Activated naive CD4-positive, alpha-beta T cell treated with anti-CD3 and anti-CD28 coated beads, Interleukin-2, amount 50 U/mL, for 24 hours (primary cell): ENCODE results near the gene FBLN7.
"Not testable (repeated sequence)": the region's sequence is repeated elsewhere in the genome, so short reads cannot be mapped to it uniquely, and the experiment has no call there.

ENCODE experiments used
- H3K27ac Mint-ChIP-seq: one replicate; pipeline ENCODE4 v1.8.0; 2021; ENCODE audit warnings: mild to moderate bottlenecking, mixed read lengths
- H3K27me3 Mint-ChIP-seq: one replicate; pipeline ENCODE4 v1.8.0; 2021; ENCODE audit warnings: mixed read lengths
- H3K36me3 Mint-ChIP-seq: one replicate; pipeline ENCODE4 v1.8.0; 2021; ENCODE audit warnings: mixed read lengths
- H3K4me1 Mint-ChIP-seq: one replicate; pipeline ENCODE4 v1.8.0; 2021; ENCODE audit warnings: mixed read lengths
- H3K4me3 Mint-ChIP-seq: one replicate; pipeline ENCODE4 v1.8.0; 2021; ENCODE audit warnings: mild to moderate bottlenecking, mixed read lengths
- H3K9me3 Mint-ChIP-seq: one replicate; pipeline ENCODE4 v1.8.0; 2021; ENCODE audit warnings: mixed read lengths

The FBLN7 gene

DNA sequence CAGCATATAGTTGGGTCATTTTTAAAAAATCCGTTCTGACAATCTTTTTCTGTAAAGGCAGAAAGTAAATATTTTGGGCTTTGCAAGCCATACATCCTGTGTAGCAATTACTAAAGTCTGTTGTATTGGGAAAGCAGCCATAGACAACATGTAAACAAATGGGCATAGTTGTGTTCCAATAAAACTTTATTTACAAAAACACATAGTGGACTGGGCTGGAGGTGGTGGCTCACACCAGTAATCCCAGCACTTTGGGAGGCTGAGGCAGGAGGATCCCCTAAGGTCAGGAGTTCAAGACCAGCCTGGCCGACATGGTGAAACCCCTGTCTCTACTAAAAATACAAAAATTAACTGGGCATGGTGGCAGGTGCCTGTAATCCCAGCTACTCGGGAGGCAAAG lies 69.7 kb downstream of the FBLN7 start:
- not testable (repeated sequence) for H3K9me3 Mint-ChIP-seq, H3K27ac Mint-ChIP-seq, H3K4me1 Mint-ChIP-seq, H3K4me3 Mint-ChIP-seq, H3K27me3 Mint-ChIP-seq
- peaks cover 40% of the 10 kb centered on the region for H3K36me3 Mint-ChIP-seq

DNA sequence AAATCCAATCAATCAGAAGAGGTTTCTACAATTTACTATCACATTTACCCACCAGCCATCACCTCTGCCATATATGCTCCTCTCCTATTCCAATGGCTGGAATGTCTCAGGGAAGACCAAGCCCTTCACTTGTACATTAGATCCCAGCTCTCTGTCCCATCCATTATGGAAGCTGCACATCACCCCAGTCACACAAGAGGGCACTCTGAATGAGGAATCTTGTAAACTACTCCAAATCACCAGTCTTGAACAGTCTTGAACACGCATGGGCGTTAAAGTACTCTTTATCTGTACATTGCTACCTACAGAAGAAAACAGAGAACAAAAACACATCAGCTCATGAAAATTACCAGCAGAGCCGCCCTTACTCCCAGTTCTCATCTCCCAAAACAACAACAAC lies 78.0 kb downstream of the FBLN7 start:
- H3K27ac Mint-ChIP-seq = no peak overlapping the region
- H3K4me3 Mint-ChIP-seq = no peak overlapping the region
- H3K9me3 Mint-ChIP-seq = peaks cover 5% of the 10 kb centered on the region
- H3K27me3 Mint-ChIP-seq = no peaks in the 10 kb centered on the region
- peaks cover 35% of the 10 kb centered on the region for H3K36me3 Mint-ChIP-seq
- peaks cover 14% of the 10 kb centered on the region for H3K4me1 Mint-ChIP-seq

DNA sequence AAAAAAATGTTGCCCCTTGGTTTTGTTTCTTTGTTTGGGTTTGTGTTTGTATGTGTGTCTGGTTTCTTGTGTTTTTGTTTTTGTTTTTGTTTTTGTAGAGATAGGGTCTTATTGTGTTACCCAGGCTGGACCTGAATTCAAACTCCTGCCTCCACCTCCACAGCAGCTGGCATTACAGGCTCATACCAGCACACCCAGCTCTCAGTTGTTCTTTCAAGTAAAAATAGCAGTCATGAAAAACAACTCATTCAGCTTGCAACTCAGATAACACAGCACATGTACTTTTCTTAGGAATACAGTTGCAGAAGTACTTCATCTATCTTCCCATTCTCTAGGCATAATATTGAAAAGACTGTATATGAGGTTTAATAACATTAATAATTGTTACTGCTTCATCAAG lies 79.7 kb downstream of the FBLN7 start:
- Mint-ChIP-seq H3K27me3 (no peaks in the 10 kb centered on the region), H3K9me3 (peaks cover 13% of the 10 kb centered on the region), H3K36me3 (peaks cover 42% of the 10 kb centered on the region), H3K4me3 (no peak overlapping the region), H3K27ac (no peak overlapping the region), H3K4me1 (peaks cover 30% of the 10 kb centered on the region)

DNA sequence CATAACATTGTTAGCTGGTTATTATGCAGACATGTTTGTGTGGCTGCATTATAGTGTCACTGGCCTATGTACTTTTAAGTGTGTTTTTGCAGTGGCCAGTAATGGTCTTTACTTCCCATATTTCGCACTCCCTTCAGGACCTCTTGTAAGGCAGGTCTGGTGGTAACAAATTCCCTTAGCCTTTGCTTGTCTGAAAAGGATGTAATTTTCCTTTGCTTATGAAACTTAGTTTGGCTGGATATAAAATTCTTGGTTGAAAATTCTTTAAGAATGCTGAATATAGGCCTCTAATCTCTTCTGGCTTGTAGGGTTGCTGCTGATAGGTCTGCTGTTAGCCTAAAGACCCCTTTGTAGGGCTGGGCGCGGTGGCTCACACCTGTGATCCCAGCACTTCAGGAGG lies 82.0 kb downstream of the FBLN7 start:
- peaks cover 39% of the 10 kb centered on the region for H3K4me1 Mint-ChIP-seq
- H3K27me3 Mint-ChIP-seq = no peaks in the 10 kb centered on the region
- no peak overlapping the region for H3K27ac Mint-ChIP-seq

DNA sequence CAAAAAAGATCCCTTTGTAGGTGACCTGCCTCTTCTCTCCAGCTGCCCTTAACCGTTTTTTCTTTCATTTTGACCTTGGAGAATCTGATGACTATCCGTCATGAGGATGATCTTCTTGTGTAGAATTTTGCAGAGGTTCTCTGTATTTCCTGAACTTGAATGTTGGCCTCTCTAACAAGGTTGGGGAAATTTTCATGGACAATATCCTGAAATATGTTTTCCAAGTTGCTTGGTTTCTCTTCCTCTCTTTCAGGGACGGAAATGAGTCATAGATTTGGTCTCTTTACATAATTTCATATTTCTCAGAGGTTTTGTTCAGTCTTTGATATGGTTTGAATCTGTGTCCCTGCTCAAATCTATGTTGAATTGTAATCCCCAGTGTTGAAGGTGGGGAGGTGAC lies 82.6 kb downstream of the FBLN7 start:
- H3K27me3 Mint-ChIP-seq = no peaks in the 10 kb centered on the region
- H3K4me1 Mint-ChIP-seq = peaks cover 39% of the 10 kb centered on the region
- no peak overlapping the region for H3K4me3 Mint-ChIP-seq
- peaks cover 41% of the 10 kb centered on the region for H3K36me3 Mint-ChIP-seq
- peaks cover 13% of the 10 kb centered on the region for H3K9me3 Mint-ChIP-seq
- H3K27ac Mint-ChIP-seq = no peak overlapping the region

More for the DNA sequence above, 82.0 kb downstream of the FBLN7 start:
- peaks cover 13% of the 10 kb centered on the region for H3K9me3 Mint-ChIP-seq
- peaks cover 41% of the 10 kb centered on the region for H3K36me3 Mint-ChIP-seq
- no peak overlapping the region for H3K4me3 Mint-ChIP-seq

DNA sequence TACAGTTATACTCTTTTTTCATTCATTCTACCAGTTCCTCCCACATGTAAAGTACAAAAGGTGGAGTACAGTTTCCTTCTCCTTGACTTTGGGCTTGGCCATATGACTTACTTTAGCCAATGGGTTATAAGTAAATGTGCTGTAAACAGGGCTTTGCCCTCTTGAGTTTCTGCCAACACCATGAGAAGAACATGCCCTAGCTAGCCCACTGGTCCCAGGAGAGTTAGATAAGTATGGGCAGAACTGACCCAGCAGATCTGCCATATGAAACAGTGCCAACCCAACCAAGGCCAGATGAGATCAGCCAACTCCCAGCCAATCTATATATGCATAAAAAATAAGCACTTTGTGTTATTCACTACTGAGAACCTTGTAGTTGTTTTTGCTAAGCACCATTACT lies 91.2 kb downstream of the FBLN7 start:
- no peak overlapping the region for H3K4me3 Mint-ChIP-seq
- H3K9me3 Mint-ChIP-seq = no peaks in the 10 kb centered on the region
- no peaks in the 10 kb centered on the region for H3K27me3 Mint-ChIP-seq
- peaks cover 27% of the 10 kb centered on the region for H3K4me1 Mint-ChIP-seq
- no peak overlapping the region for H3K27ac Mint-ChIP-seq
- H3K36me3 Mint-ChIP-seq = peaks cover 33% of the 10 kb centered on the region

DNA sequence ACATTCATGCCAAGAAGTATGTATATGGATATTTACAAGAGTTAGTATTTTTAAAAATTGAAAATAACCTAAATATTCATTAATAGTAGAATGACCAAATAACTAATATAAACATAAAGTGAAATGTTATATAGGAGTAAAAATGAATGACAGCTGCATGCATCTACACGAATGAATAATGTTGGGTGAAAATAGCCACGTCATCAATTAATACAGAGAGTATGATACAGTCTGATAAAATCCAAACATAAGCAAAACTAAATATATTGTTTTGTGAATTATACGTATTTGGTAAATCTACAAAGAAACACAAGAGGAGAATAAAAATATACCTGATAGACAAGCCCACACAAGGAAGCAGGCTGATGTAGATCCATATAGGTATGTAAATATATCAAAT lies 92.2 kb downstream of the FBLN7 start:
- H3K4me3 Mint-ChIP-seq = no peak overlapping the region
- H3K36me3 Mint-ChIP-seq = peaks cover 28% of the 10 kb centered on the region
- no peak overlapping the region for H3K27ac Mint-ChIP-seq
- no peaks in the 10 kb centered on the region for H3K9me3 Mint-ChIP-seq
- H3K27me3 Mint-ChIP-seq = no peaks in the 10 kb centered on the region
- H3K4me1 Mint-ChIP-seq = peaks cover 20% of the 10 kb centered on the region
